ENCODE data around the gene NRF1.
"Not testable (repeated sequence)": the region's sequence is repeated elsewhere in the genome, so short reads cannot be mapped to it uniquely, and the experiment has no call there.

Gene NRF1

DNA sequence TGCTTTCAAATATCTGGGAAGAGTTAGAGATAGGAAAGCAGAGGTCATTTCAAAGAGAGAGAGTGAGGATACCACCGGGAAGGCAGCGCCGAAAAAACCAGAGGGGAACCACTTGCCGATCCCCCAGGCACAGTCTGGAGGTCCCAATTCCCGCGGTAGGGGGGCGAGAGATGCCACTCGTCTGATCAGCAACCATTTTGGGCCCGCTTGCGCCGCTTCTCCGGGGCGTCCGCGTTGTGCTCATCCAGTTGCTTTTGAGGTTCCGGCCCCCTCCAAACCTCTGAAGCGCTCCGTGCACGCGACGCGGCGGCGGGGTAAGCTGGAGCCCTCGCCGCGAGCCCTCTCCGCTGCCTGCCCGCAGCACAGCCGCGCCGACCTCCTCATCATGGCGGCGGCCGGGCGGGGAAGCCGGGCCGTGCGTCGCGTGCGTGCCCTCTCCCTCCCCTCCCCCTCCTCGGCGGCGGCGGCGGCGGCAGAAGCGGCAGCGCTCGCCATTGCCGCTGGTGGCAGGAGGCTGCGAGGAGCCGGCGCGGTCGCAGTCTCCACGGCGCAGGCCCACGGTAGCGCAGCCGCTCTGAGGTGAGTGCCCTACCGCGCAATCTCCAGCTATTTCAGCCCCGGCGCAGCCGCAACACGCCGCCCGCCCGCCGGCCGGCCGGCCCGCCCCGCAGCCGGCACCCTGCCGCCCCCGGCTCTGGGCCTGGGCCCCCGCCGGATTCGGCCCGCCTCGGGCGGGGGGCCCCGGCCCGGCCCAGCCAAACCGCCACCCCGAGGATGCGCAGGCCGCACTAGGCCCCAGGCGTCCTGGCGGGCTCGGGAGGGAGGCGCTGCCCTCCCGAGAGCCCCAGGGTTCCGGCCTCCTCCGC is at the start of gene NRF1:
Gene NRF1 (plus strand): TSS at position 475 of the 866 bp plus-strand sequence. CDS start 45,632 bp downstream, outside the sequence.
- peak; percentile 71 for DNase-seq

DNA sequence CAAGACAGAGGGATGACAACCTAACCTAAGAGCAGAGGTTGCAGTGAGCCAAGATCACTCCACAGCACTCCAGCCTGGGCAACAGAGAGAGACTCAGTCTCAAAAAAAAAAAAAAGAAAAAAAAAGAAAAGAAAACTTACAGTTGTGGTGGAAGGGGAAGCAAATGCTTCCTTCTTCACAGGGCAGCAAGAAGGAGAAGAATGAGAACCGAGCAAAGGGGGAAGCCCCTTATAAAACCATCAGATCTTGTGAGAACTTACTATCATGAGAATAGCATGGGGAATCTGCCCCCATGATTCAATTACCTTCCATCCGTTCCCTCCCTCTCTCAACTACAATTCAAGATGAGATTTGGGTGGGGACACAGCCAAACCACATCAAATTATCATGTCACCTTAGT is 45.2 kb upstream of the NRF1 start:
- DNase-seq = not testable (repeated sequence)

DNA sequence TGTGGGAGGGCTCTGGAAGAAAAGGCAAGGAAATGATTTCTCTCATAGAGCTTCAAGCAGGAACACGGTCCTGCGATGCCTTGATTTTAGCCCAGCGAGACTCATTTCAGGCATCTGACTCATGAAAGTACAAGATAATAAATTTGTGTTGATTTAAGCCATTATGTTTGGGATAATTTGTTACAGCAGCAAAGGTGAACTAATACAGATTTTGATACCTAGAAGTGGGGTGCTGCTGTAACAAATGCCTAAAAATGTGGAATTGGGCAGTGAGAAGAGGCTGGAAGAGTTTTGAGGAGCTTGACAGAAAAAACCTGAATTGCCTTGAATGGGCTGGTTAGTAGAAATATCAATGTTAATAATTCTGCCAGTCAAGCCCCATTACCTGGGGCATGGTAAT is 44.1 kb upstream of the NRF1 start:
- no peak for DNase-seq

DNA sequence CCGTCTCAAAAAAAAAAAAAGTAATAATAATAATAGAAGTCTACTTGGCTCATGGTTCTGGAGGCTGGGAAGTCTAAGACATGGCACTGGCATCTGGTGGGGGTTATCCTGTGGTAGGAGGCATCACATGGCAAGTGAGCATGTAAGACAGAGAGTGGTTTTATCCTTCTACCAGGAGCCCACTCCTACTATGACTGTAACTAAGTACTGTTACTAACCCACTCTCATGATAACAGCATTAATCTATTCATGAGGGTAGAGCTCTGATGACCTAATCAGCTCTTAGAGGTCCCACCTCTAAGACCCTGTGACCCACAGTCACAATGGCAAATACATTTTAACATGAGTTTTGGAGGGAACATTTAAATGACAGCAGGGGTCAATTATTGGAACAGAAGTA is 43.3 kb upstream of the NRF1 start:
- no peak for DNase-seq

DNA sequence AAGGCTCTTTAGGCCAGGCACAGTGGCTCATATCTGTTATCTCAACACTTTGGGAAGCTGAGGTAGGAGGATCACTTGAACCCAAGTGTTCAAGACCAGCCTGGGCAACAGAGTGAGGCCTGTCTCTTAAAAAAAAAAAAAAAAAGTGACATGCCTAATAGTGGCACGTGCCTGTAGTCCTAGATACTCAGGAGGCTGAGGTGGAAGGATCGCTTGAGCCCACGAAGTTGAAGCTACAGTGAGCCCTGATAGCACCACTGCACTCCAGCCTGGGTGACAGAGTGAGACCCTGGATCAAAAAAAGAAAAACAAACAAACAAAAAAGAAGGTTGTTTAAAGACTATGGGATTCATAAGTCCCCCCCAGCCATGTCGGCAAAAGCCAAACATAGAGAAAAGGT is 42.2 kb upstream of the NRF1 start:
- no peak for DNase-seq

DNA sequence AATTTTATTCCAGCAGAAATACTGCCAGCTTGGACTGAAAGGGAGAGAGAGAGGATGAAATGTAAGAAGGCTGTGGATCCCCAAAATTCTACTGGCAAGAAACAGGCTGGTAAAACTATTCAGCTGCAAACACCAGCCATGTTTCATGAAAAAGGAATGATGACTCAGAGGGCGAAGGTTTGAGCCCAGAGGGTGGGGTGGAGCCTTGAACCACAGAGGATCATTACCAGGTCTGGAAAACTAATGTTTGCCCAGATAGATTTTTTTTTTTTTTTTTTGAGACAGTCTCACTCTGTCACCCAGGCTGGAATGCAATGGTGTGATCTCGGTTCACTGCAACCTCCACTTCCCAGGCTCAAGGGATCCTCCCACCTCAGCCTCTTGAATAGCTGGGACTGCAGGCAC is 41.7 kb upstream of the NRF1 start:
- no peak for DNase-seq

DNA sequence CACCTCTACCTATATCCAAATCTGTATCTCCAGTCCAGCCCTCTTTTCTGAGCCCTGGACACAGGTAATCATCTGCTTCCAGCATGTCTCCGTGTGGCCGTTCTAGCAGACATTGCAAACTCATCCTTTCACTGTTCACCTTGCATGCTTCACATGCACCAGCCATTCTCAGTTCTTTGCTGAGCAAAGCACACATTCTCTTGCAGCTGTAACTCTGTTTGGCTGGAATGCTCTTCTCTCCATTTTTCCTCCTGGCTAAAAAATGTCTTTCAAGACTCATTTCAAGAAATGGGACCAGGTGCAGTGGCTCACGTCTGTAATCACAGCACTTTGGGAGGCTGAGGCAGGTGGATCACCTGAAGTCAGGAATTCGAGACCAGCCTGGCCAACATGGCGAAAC is 40.3 kb upstream of the NRF1 start:
- no peak for DNase-seq

DNA sequence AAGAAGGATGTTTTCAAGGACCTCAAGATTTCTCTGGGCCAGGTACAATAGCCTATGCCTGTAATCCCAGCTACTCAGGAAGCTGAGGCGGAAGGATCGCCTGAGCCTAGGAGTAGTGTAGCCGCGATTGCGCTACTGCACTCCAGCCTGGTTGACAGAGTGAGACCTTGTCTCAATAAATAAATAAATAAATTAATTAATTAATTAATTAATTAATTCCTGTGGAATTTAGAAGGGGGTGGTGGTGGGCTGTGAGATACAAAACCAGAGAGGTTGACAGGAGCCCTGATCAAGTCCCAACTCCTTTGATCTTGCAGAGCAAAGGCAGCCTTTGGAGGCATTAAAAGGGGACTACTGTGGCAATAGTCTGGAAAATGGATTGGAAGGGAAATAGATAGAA is 39.3 kb upstream of the NRF1 start:
- DNase-seq = no peak

DNA sequence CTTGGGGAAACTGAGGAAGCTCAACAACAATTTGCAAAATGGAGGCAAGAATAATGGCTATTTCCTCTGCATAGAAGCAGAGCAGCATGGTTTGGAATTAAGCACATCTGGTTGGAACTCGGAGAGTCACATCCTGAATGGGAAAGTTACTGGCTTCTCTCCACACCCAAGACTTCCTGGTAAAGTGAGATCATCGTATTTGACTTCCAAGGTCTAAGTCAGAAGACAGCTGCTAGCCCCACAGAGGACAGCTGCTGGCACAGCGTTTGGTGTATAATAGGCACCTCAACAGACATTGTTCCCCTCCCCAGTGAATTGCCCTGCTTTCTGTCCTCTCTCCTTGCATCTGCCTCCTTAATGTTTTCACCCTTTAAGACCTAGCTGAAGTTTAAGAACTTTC is 37.0 kb upstream of the NRF1 start:
- DNase-seq = peak; percentile 74

DNA sequence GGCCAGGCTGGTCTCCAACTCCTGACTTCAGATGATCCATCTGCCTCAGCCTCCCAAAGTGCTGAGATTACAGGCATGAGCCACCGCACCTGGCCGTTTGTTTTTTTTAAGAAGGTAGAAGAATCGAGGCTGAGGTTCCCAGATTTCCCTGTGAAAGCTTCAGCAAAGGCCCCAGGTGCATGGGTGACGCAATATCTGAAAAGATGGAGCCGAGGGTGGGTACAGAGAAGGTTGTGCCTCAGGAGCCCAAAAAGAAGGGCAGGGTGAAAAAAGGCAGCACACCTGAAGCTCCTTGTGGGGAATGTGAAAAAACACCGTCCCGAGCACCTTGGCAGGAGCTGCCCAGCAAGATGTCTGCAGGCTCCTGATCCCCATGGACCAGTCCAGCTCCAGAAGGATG is 35.8 kb upstream of the NRF1 start:
- no peak for DNase-seq

DNA sequence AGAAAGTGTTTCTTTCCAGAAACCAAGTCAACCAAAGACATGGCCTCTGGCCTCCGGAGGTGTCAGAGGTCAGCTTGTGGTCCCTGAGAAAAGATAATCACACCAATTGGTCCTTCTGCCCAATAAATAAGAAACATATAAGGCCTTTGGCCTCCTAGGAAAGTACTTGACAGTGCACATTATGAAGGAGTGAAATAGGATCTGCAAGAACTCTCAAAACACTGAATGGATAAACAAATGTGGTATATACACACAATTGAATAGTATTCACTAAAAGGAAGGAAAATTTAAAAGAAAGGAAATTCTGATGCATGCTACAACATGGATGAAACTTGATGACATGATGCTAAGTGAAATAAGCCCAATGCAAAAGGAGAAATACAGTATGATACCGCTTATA is 35.4 kb upstream of the NRF1 start:
- DNase-seq = no peak

DNA sequence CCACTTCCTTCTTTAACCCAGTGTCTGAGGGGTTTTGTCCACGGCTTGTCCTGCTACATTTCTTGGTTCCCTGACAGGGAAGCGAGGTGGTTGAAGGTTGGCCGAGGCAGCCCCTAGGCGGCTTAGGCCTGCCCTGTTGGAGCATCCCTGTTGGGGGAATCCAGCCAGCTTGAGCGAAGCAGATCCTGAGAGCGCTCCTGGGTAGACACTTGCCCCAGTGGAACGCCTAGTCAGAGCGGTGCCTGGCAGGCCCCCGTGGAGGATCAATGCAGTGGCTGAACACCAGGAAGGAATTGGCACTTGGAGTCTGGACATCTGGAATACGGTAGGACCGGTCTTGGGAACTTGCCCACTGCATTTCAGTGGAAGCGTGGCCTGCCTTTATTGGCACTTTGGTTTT is 32.7 kb upstream of the NRF1 start:
- no peak for DNase-seq

DNA sequence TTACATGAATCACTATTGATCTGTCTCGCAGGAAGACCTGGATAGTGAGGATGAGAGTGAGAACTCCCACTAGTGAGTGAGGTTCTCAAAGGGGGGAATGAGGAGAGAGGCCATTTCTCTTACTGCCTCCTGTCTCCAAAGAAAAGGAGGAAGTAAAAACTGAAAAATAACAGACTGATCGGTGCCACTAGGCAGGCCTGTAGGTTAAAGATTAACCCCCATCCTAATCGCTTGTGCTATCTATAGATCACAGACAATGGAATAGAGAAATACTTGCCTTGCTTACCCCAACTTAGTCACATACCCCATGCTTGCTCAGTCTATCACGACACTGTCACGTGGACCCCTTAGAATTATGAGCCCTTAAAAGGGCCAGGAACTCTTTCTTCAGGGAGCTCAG is 25.3 kb upstream of the NRF1 start:
- DNase-seq = not testable (repeated sequence)

DNA sequence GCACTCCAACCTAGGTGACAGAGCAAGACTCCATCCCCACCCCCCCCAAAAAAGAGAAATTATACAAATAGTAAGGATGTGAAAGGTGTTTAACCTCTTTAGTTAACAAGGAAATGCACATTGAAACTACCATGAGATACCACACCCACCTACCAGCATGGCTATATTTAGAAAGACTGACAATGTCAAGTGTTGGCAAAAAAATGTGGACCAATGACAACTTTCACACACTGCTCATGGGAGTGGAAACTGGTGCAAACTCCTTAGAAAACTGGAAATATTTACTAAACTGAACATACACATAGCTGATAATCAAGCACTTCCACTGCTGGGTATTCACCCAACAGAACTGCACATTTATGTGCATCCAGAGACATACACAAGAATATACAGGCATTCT is 23.3 kb upstream of the NRF1 start:
- no peak for DNase-seq

DNA sequence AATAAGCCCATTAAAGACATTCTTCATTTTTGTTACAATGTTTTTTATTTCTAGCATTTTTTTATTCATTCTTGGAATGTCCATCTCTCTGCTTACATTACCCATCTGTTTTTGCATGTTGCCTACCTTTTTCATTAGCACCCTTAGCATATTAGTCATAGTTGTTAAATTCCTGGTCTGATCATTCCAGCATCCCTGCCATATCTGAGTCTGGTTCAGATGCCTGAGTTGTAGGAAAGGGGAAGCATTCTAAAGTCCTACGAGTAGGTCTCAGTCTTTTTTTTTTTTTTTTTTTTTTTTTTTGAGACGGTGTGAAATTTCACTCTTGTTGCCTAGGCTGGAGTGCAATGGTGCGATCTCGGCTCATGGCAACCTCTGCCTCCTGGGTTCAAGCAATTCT is 19.7 kb upstream of the NRF1 start:
- no peak for DNase-seq

DNA sequence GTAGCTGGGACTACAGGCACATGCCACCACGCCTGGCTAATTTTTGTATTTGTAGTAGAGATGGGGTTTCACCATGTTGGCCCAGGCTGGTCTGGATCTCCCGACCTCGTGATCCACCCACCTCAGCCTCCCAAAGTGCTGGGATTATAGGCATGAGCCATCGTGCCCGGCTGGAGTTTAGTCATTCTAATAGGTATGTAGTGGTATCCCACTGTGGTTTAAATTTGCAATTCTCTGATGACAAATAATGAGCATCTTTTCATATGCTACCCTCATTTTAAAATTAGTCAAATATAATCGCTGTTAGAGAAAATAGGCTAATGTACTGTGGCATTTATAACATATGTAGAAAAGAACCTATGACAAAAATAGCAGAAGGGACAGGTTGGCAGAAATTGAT is 15.1 kb upstream of the NRF1 start:
- not testable (repeated sequence) for DNase-seq

DNA sequence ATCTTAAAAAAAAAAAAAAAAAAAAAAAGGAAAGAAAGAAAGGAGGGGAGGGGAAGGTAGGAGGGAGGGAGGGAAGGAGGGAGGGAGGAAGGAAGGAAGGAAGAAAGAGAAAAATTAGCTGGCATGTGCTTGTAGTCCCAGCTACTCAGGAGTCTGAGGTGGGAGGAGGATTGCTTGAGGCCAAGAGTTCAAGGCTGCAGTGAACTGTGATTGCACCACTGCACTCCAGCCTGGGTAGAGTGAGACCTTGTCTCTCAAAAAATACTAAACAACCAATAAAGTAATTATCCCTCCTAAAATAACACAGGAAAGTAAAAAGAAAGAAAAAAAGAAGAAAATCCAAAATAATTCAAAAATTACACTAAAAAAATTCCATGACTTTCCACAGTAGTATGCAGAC is 13.8 kb upstream of the NRF1 start:
- no peak for DNase-seq

DNA sequence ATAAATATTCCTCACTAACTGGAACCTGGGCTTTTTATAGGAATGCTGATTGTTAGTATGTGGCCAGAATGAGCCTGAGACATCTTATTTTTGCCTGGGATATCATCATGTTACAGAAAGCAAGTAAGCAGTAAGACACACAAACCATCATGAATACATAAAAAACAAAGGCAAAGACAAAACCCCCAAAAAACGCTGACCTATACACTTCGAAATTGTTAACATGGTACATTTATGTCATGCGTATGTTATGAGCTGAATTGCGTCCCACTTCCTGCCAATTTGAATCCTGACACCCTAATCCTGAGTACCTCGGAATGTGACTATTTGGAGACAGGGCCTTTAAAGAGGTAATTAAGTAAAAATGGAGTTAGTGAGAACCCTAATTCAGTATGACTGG is 12.3 kb upstream of the NRF1 start:
- no peak for DNase-seq

DNA sequence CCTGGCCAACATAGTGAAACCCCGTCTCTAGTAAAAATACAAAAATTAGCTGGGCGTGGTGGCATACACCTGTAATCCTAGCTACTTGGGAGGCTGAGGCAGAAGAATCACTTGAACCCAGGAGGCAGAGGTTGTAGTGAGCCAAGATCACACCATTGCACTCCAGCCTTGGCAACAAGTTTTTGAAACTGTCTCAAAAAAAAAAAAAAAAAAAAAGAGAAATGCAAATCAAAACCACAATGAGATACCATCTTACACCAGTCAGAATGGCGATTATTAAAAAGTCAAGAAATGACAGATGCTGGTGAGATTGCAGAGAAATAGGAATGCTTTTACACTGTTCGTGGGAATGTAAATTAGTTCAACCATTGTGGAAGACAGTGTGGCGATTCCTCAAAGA is 7.9 kb upstream of the NRF1 start:
- DNase-seq = not testable (repeated sequence)

DNA sequence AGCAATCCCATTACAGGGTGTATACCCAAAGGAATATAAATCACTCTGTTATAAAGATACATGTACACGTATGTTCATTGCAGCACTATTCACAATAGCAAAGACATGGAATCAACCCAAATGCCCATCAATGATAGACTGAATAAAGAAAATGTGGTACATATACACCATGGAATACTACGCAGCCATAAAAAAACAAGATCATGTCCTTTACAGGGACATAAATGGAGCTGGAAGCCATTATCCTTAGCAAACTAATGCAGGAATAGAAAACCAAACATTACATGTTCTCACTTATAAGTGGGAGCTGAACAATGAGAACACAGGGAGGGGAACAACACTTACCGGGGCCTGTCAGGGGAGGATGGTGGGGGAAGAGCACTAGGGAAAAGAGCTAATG is 7.5 kb upstream of the NRF1 start:
- not testable (repeated sequence) for DNase-seq

DNA sequence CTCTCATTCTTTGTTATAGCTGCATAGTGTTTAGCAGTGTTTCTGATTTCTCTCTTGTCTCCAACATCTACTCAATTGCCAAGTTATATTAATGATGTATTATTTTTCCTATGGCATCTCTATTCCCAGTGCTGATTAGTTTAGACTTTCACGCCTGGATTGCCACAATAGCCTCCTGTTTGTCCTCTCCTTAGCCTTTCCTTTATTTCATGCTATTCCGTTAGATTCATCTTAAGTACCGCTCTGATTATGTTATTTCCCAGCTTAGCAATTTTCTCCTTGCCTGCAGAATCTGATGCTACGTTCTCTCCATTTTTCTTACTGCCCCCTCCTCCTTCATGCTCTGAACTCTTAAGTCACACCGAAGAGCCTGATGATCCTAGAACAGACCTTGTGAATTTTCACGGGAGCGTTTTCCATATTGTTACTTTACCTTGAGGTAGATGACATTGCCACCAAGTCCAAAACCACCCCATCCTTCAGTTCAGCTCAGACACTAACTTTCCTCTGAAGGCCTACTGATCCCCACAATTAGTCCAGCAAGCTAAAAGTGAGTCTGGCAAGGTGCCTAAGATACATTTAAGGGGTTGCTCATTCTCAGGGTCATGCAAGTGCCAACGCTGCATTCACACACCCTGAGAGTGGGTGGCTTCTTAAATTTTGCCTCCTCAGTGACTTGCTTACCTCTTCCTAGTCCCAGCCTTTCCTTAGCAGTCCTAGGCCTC is 6.6 kb upstream of the NRF1 start:
- no peak for DNase-seq

DNA sequence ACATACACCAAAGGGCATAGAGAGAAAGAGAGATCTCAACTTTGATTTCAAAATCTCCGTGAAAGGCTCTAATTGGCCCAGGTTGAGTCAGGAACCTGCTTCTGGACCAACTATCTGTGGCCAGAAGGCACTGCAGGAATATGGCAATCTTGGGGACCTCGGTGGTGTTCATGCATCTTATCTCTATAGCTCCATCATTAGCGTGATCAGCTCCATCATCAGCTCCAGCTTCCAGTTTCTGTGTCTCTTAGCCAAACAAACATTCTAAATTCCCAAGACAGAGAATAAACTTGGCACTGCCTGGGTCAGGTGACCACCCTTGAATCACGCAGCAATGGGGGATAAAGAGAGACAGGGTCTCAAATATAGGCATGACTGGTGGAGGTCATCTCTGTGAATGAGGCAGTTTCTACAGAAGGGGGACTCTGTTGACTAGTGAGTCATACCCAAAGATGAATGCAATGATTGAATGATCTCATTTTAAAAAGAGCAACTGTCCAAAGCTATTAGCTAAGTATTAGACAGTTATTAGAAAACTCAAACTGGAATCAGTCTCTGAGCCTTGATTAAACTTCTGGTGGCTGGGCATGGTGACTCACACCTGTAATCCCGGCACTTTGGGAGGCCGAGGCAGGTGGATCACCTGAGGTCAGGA is 5.4 kb upstream of the NRF1 start:
- DNase-seq = no peak

DNA sequence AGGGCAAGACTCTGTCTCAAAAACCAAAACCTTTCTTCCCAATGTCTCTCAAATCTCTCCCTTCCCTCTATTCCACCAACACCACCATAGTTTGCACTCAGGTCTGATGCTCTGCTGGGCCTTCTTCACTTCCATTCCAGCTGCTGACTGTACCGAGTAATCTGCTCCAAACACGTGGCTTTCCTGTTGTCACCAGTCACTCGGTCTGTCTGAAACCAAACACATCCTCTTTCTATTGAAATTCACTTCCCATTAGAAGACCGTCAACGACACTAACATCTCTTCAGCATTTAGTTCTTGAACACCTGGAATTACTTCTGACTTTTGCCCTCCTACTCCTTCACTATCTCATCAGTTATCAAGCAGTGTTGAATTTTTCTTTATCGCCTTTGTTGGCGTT is 4.7 kb upstream of the NRF1 start:
- no peak for DNase-seq
